Activated CD4-positive, alpha-beta memory T cell treated with anti-CD3 and anti-CD28 coated beads for 36 hours (primary cell): ENCODE data around the gene LGR5. TPM values are rescaled to one million over a fixed set of nuclear protein-coding genes. Genes with fewer than 3 reads are reported as not detected.

Experiments used
- CTCF ChIA-PET: fragments of 350-600 bp; sonication (Branson Sonifier 250); formaldehyde crosslinking; loops from one replicate; lab custom pipeline; 2021; ENCODE audit warnings: antibody characterized with exemption, inconsistent platforms; lab: Charles Lee
- POLR2A ChIA-PET: fragments of 350-600 bp; sonication (Branson Sonifier 250); formaldehyde crosslinking; loops from one replicate; lab custom pipeline; 2021; ENCODE audit warnings: antibody characterized with exemption; lab: Charles Lee
- DNase-seq: peaks from one replicate; pipeline ENCODE4 v3.0.0-alpha.2; 2020
- H3K27ac Mint-ChIP-seq: one replicate; pipeline ENCODE4 v1.8.0; 2021; ENCODE audit warnings: mixed read lengths
- H3K27me3 Mint-ChIP-seq: one replicate; pipeline ENCODE4 v1.8.0; 2021; ENCODE audit warnings: mixed read lengths
- H3K36me3 Mint-ChIP-seq: one replicate; pipeline ENCODE4 v1.8.0; 2021; ENCODE audit warnings: mixed read lengths
- H3K4me1 Mint-ChIP-seq: one replicate; pipeline ENCODE4 v1.8.0; 2021; ENCODE audit warnings: low read depth, mixed read lengths
- H3K4me3 Mint-ChIP-seq: one replicate; pipeline ENCODE4 v1.8.0; 2021; ENCODE audit warnings: mild to moderate bottlenecking, mixed read lengths
- H3K9me3 Mint-ChIP-seq: one replicate; pipeline ENCODE4 v1.8.0; 2021; ENCODE audit warnings: mixed read lengths
- intact Hi-C: fragments of 100-400 bp; cut with micrococcal nuclease; formaldehyde crosslinking; loops from one replicate; pipeline ENCODE4 v1.15.1; 2023
- total RNA-seq, 2 experiments: library from RNA; stranded (reverse); gene quantifications; one replicate each; pipeline ENCODE4 v1.2.3, GENCODE V29; 2021

Gene LGR5, protein sequence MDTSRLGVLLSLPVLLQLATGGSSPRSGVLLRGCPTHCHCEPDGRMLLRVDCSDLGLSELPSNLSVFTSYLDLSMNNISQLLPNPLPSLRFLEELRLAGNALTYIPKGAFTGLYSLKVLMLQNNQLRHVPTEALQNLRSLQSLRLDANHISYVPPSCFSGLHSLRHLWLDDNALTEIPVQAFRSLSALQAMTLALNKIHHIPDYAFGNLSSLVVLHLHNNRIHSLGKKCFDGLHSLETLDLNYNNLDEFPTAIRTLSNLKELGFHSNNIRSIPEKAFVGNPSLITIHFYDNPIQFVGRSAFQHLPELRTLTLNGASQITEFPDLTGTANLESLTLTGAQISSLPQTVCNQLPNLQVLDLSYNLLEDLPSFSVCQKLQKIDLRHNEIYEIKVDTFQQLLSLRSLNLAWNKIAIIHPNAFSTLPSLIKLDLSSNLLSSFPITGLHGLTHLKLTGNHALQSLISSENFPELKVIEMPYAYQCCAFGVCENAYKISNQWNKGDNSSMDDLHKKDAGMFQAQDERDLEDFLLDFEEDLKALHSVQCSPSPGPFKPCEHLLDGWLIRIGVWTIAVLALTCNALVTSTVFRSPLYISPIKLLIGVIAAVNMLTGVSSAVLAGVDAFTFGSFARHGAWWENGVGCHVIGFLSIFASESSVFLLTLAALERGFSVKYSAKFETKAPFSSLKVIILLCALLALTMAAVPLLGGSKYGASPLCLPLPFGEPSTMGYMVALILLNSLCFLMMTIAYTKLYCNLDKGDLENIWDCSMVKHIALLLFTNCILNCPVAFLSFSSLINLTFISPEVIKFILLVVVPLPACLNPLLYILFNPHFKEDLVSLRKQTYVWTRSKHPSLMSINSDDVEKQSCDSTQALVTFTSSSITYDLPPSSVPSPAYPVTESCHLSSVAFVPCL
- total RNA-seq = not detected

DNA sequence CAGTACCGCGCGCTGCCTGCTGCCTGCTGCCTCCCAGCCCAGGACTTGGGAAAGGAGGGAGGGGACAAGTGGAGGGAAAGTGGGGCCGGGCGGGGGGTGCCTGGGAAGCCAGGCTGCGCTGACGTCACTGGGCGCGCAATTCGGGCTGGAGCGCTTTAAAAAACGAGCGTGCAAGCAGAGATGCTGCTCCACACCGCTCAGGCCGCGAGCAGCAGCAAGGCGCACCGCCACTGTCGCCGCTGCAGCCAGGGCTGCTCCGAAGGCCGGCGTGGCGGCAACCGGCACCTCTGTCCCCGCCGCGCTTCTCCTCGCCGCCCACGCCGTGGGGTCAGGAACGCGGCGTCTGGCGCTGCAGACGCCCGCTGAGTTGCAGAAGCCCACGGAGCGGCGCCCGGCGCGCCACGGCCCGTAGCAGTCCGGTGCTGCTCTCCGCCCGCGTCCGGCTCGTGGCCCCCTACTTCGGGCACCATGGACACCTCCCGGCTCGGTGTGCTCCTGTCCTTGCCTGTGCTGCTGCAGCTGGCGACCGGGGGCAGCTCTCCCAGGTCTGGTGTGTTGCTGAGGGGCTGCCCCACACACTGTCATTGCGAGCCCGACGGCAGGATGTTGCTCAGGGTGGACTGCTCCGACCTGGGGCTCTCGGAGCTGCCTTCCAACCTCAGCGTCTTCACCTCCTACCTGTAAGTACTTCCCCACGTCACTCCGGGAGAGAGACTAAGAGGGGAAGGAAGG is at the start of gene LGR5:
Gene LGR5 (plus strand): TSS at position 186 of the 732 bp plus-strand sequence. CDS start 283 bp downstream, at position 469.
- H3K36me3 Mint-ChIP-seq = peaks cover 2% of the 10 kb centered on the region
- intact Hi-C loops = no loop called here
- ChIA-PET CTCF (interaction anchor here (2.2 kb wide), 1 partner anchor 25 kb away, joined by 5 read pairs; no protein-coding TSS in a partner anchor), POLR2A (no interaction called here)
- H3K9me3 Mint-ChIP-seq = peaks cover 24% of the 10 kb centered on the region
- H3K27ac Mint-ChIP-seq = no peak within 1 kb of the TSS
- H3K4me3 Mint-ChIP-seq = peak within 1 kb of the TSS; percentile 55
- peaks cover 17% of the 10 kb centered on the region for H3K4me1 Mint-ChIP-seq
- DNase-seq = peak; percentile 43
- H3K27me3 Mint-ChIP-seq = peaks cover 57% of the 10 kb centered on the region

DNA sequence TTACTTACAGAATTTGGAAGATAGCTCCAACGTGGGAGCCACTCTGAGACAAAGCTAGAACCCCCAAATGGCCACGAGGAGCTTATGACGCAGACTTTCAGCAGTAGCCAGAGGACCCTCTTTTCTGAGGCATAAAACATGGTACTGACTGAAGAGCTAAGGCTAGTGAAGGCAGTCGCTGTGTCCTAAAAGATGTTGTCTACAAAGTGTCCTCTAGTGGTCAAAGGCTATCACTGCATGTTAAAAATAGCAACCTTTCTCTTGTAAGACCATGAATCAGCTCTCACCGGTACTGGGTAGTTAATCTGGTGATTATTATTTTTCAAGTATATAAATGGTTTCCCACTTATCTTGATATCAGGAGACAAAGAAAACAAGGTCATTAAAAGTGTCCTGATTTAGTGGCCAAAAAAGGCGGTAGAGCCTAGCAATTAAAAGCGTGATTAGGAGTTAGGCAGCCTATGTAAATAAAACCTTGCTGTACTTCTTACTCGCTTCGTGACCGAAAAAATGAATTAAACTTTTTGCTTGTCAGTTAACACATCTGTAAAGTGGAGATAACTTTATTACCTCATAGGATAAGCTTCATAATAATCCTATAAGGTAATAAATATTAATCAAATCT is 47.0 kb upstream of the LGR5 start:
- Mint-ChIP-seq H3K27ac (no peak overlapping the region), H3K36me3 (no peaks in the 10 kb centered on the region), H3K9me3 (no peaks in the 10 kb centered on the region), H3K27me3 (peaks cover 6% of the 10 kb centered on the region), H3K4me1 (no peaks in the 10 kb centered on the region), H3K4me3 (no peak overlapping the region)
- no peak for DNase-seq
- POLR2A ChIA-PET = interaction anchor here (0.6 kb wide), 1 partner anchor 202 kb away, joined by 3 read pairs; no protein-coding TSS in a partner anchor
- intact Hi-C loops = loop anchor here (5.0 kb wide), 2 partner anchors 175 to 660 kb away; no protein-coding TSS in a partner anchor
- CTCF ChIA-PET = interaction anchor here (0.8 to 2.2 kb wide), 11 partner anchors 8 to 1510 kb away, joined by 3 to 14 read pairs (median 4); no protein-coding TSS in a partner anchor

- ChIA-PET CTCF (interaction anchor here (1.4 kb wide), 1 partner anchor 13 kb away, joined by 6 read pairs; no protein-coding TSS in a partner anchor), POLR2A (no interaction called here)
- intact Hi-C loops = loop anchor here (5.0 kb wide), 2 partner anchors 176 to 661 kb away; no protein-coding TSS in a partner anchor
- Mint-ChIP-seq H3K27ac (no peak overlapping the region), H3K4me1 (no peaks in the 10 kb centered on the region), H3K9me3 (no peaks in the 10 kb centered on the region), H3K36me3 (no peaks in the 10 kb centered on the region), H3K4me3 (no peak overlapping the region), H3K27me3 (peaks cover 2% of the 10 kb centered on the region)
- no peak for DNase-seq
These were observed 46.0 kb upstream of the LGR5 start for GRCh38 chr12:71393625-71394024.

DNA sequence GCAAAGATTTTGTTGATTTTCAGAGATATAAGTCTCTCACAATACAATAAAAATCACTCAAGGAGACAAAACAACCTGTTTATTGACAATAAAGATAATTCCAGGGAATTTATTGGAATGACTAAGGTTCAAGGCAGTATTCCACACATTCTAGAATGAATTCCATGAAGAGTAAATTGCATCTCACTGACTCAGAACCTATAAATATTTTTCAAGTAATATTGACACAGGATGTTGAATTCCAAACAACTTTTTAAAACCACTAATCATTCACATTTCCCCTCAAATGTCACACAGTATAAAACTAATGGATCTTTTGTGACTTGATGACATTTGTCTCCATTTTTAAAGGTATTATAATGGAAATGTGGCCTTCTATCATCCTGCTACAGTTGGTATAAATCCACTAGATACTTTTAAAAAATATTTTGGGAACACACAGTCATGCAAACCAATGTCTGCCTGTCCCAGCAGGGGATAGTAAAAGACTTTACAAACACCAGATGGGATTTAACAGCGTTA is 42.1 kb upstream of the LGR5 start:
- POLR2A ChIA-PET = no interaction called here
- no peak overlapping the region for H3K27ac Mint-ChIP-seq
- H3K4me1 Mint-ChIP-seq = no peaks in the 10 kb centered on the region
- no peaks in the 10 kb centered on the region for H3K36me3 Mint-ChIP-seq
- H3K4me3 Mint-ChIP-seq = no peak overlapping the region
- intact Hi-C loops = no loop called here
- H3K27me3 Mint-ChIP-seq = peaks cover 7% of the 10 kb centered on the region
- CTCF ChIA-PET = no interaction called here
- H3K9me3 Mint-ChIP-seq = no peaks in the 10 kb centered on the region
- no peak for DNase-seq

- intact Hi-C loops = no loop called here
- H3K27ac Mint-ChIP-seq = no peak overlapping the region
- ChIA-PET CTCF (interaction anchor here (0.6 kb wide), 1 partner anchor 33 kb away, joined by 3 read pairs; no protein-coding TSS in a partner anchor), POLR2A (no interaction called here)
- no peaks in the 10 kb centered on the region for H3K4me1 Mint-ChIP-seq
- no peak for DNase-seq
- peaks cover 3% of the 10 kb centered on the region for H3K36me3 Mint-ChIP-seq
- H3K9me3 Mint-ChIP-seq = peaks cover under 1% of the 10 kb centered on the region
- peaks cover 17% of the 10 kb centered on the region for H3K27me3 Mint-ChIP-seq
- no peak overlapping the region for H3K4me3 Mint-ChIP-seq
These were observed 40.4 kb upstream of the LGR5 start for GRCh38 chr12:71399197-71399596.

GRCh38 chr12:71400481-71400880 is 39.1 kb upstream of the LGR5 start:
- Mint-ChIP-seq H3K4me1 (no peaks in the 10 kb centered on the region), H3K27me3 (peaks cover 18% of the 10 kb centered on the region), H3K9me3 (peaks cover 5% of the 10 kb centered on the region), H3K36me3 (peaks cover 3% of the 10 kb centered on the region), H3K27ac (no peak overlapping the region), H3K4me3 (no peak overlapping the region)
- ChIA-PET CTCF (interaction anchor here (1.1 kb wide), 1 partner anchor 8 kb away, joined by 5 read pairs; no protein-coding TSS in a partner anchor), POLR2A (no interaction called here)
- no peak for DNase-seq
- intact Hi-C loops = no loop called here

GRCh38 chr12:71405884-71406283 is 33.7 kb upstream of the LGR5 start:
- no peak overlapping the region for H3K4me3 Mint-ChIP-seq
- H3K27me3 Mint-ChIP-seq = peaks cover 15% of the 10 kb centered on the region
- intact Hi-C loops = no loop called here
- H3K36me3 Mint-ChIP-seq = peaks cover 4% of the 10 kb centered on the region
- ChIA-PET POLR2A (no interaction called here), CTCF (interaction anchor here (1.9 kb wide), 1 partner anchor 10 kb away, joined by 5 read pairs; no protein-coding TSS in a partner anchor)
- H3K9me3 Mint-ChIP-seq = peaks cover 19% of the 10 kb centered on the region
- H3K27ac Mint-ChIP-seq = no peak overlapping the region
- H3K4me1 Mint-ChIP-seq = no peaks in the 10 kb centered on the region
- no peak for DNase-seq

DNA sequence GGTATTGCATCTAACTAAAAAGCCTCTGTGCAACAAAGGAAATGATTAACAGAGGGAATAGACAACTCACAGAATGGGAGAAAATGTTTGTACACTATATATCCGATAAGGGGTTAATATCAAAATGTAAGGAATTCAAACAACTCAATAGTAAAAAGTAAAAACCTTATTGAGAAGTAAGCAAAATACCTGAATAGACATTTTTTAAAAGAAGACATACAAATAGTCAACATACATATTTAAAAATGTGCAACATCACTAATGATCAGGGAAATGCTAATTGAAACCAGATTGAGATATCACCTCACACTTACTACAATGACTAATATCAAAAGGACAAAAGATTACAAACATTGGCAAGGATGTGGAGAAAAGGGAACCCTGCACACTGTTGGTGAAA is 31.9 kb upstream of the LGR5 start:
- ChIA-PET CTCF (no interaction called here), POLR2A (no interaction called here)
- peaks cover 4% of the 10 kb centered on the region for H3K36me3 Mint-ChIP-seq
- DNase-seq = no peak
- H3K9me3 Mint-ChIP-seq = peaks cover 22% of the 10 kb centered on the region
- H3K27me3 Mint-ChIP-seq = peaks cover 11% of the 10 kb centered on the region
- no peak overlapping the region for H3K4me3 Mint-ChIP-seq
- intact Hi-C loops = no loop called here
- no peaks in the 10 kb centered on the region for H3K4me1 Mint-ChIP-seq
- no peak overlapping the region for H3K27ac Mint-ChIP-seq

DNA sequence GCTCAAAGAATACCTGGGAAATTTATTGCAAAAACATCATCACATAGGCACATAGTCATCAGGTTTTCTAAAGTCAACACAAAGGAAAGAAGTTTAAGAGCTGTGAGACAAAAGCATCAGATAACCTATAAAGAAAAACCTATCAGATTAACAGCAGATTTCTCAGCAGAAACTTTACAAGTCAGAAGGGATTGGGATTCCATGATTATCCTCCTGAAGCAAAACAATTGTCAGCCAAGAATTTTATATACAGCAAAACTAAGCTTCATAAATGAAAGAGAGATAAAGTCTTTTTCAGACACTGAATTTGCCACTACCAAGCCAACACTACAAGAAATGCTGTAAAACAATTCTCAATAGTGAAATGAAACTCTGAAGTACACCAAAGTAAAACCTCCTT is 28.8 kb upstream of the LGR5 start:
- H3K36me3 Mint-ChIP-seq = peaks cover 2% of the 10 kb centered on the region
- H3K27ac Mint-ChIP-seq = no peak overlapping the region
- intact Hi-C loops = loop anchor here (10.0 kb wide), 1 partner anchor 224 kb away; no protein-coding TSS in a partner anchor
- H3K4me3 Mint-ChIP-seq = no peak overlapping the region
- no peaks in the 10 kb centered on the region for H3K4me1 Mint-ChIP-seq
- POLR2A ChIA-PET = no interaction called here
- DNase-seq = no peak
- peaks cover 17% of the 10 kb centered on the region for H3K9me3 Mint-ChIP-seq
- H3K27me3 Mint-ChIP-seq = no peaks in the 10 kb centered on the region
- CTCF ChIA-PET = interaction anchor here (0.9 kb wide), 1 partner anchor 336 kb away, joined by 3 read pairs; no protein-coding TSS in a partner anchor

GRCh38 chr12:71411635-71412034 is 28.0 kb upstream of the LGR5 start:
- ChIA-PET POLR2A (no interaction called here), CTCF (interaction anchor here (0.9 to 1.0 kb wide), 2 partner anchors 335 to 336 kb away, joined by 3 read pairs; no protein-coding TSS in a partner anchor)
- peaks cover 2% of the 10 kb centered on the region for H3K36me3 Mint-ChIP-seq
- H3K4me1 Mint-ChIP-seq = no peaks in the 10 kb centered on the region
- no peak overlapping the region for H3K27ac Mint-ChIP-seq
- no peak overlapping the region for H3K4me3 Mint-ChIP-seq
- DNase-seq = no peak
- intact Hi-C loops = loop anchor here (10.0 kb wide), 1 partner anchor 223 kb away; no protein-coding TSS in a partner anchor
- peaks cover 17% of the 10 kb centered on the region for H3K9me3 Mint-ChIP-seq
- H3K27me3 Mint-ChIP-seq = no peaks in the 10 kb centered on the region
